Subcutaneous abdominal adipose tissue (tissue), 5 donors: ENCODE data around the gene CUL5.

Experiments used
- H3K27ac ChIP-seq: one replicate; pipeline ENCODE4 v1.7.0; 2013; ENCODE audit warnings: low read depth, mild to moderate bottlenecking, inconsistent platforms, low read length, moderate library complexity
- H3K27me3 ChIP-seq, 5 donors: one replicate each; pipeline ENCODE4 v1.7.0; 2013; ENCODE audit warnings: low read length in 5 of 5, inconsistent platforms in 1 of 5; ENCODE audit not compliant: control insufficient read depth in 5 of 5, insufficient read depth in 4 of 5
- H3K36me3 ChIP-seq, 5 donors: one replicate each; pipeline ENCODE4 v1.7.0; 2013; ENCODE audit warnings: low read length in 5 of 5; ENCODE audit not compliant: control insufficient read depth in 5 of 5, insufficient read depth in 5 of 5
- H3K4me1 ChIP-seq, 5 donors: one replicate each; pipeline ENCODE4 v1.7.0; 2013; ENCODE audit warnings: low read length in 5 of 5, mild to moderate bottlenecking in 3 of 5, moderate library complexity in 1 of 5; ENCODE audit not compliant: control insufficient read depth in 5 of 5, insufficient read depth in 5 of 5
- H3K4me3 ChIP-seq, 5 donors: one replicate each; pipeline ENCODE4 v1.7.0; 2013; ENCODE audit warnings: low read length in 5 of 5, low read depth in 1 of 5
- H3K9ac ChIP-seq, 5 donors: one replicate each; pipeline ENCODE4 v1.7.0; 2013; ENCODE audit warnings: low read length in 5 of 5, mild to moderate bottlenecking in 4 of 5, moderate library complexity in 3 of 5
- H3K9me3 ChIP-seq, 5 donors: one replicate each; pipeline ENCODE4 v1.7.0; 2013; ENCODE audit warnings: low read length in 5 of 5; ENCODE audit not compliant: control insufficient read depth in 5 of 5
- donor health status: healthy.
- donor health status: healthy.
- donor health status: healthy.
- donor health status: healthy.
- donor health status: healthy.

Gene CUL5

DNA sequence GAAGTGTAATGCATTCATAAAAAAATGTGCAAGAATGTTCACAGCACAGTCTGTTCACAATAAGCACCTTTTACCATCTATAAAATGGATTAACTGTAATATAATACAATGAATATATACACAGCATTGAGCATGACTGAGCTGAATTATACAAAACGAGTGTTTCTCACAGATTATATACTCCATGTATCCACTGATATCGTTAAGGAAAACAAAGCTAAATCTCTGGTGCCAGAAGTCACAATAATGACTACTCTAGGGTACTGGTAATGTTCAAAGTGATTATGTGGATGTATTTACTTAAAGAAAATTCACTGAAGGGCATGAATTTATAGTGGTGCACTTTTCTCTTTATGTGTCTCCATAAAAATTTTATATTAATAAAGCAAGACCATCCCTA lies 145.9 kb downstream of the CUL5 start:
- H3K4me1 ChIP-seq: peaks cover 0 to 7% (median 4%) of the 10 kb centered on the region in 5 donors
- no peak overlapping the region for H3K27ac ChIP-seq
- H3K36me3 ChIP-seq: peaks cover 27 to 67% (median 53%) of the 10 kb centered on the region in 5 donors
- H3K4me3 ChIP-seq: no peak overlapping the region
- H3K9ac ChIP-seq: no peak overlapping the region
- no peaks in the 10 kb centered on the region for H3K27me3 ChIP-seq
- H3K9me3 ChIP-seq: no peaks in the 10 kb centered on the region
